Measurements from ENCODE around the gene CILP. TPM values are rescaled to one million over a fixed set of nuclear protein-coding genes. Genes with fewer than 3 reads are reported as not detected.
A peak's percentile ranks its signal among the peaks of the same experiment; 100 is the strongest.
"Not testable (repeated sequence)": the region's sequence is repeated elsewhere in the genome, so short reads cannot be mapped to it uniquely, and the experiment has no call there.

CILP gene
- total and polyA plus RNA-seq, 2 of the 13 experiments (the other 11 are each of a cell fraction or from before 2014, with no cell fraction given), result 0.03 TPM; not detected in 1

DNA sequence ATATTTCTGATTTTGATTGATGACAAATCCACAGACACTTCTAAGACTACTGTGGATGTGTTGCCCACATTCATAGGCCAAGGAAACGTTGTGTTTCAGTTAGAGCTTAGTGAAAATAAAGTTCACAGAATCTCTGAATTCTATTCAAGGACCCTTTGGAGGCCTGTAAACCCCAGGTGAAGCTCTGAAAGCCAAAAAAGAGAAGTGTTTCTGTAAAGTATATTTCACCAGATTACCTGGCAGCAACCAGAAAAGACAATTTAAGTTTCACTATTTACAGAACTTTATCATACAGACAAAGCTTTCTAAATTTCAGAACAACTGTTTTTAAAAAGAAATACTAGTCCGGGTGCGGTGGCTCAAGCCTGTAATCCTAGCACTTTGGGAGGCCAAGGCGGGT is 28.7 kb downstream of the CILP start:
- TF ChIP-seq ZNF737 (CRISPR knock-in tag; IDR thresholded peaks at IDR 0.05; ENCODE audit: borderline replicate concordance), result no peak
- TF ChIP-seq ZNF274 (CRISPR knock-in tag; IDR thresholded peaks at IDR 0.05), result no peak
- TF ChIP-seq SRSF9 (IDR thresholded peaks at IDR 0.05; ENCODE audit: borderline replicate concordance, insufficient read depth, low read depth, low read length, poor library complexity, severe bottlenecking), result no peak
- TF ChIP-seq KMT2A (CRISPR knock-in tag; IDR thresholded peaks at IDR 0.05), result no peak
- TF ChIP-seq ZNF333 (CRISPR knock-in tag; IDR thresholded peaks at IDR 0.05; ENCODE audit: borderline replicate concordance), result no peak
- H4K20me1 ChIP-seq (ENCODE audit: insufficient read depth, low read length), result 0 out of 2 replicates have a peak, but pooled peaks cover 8% of the 10 kb centered on the region
- peaks cover 46% of the 10 kb centered on the region for H3K4me1 ChIP-seq (ENCODE audit: insufficient read depth, low read length)
- H3K79me2 ChIP-seq (ENCODE audit: insufficient read depth, low read length), result peaks cover 52% of the 10 kb centered on the region
- peak overlapping the region; percentile 80 for H3K4me2 ChIP-seq (ENCODE audit: low read depth, low read length)
- TSS peak; percentile 1 for BruUV-seq (replicated peaks)
- no peak overlapping the region for H3K27ac ChIP-seq (ENCODE audit: extremely low read length, insufficient read depth, low read length)
- intact Hi-C loops (cut with micrococcal nuclease; ENCODE audit: unreplicated experiment) (loop anchor here (10.0 kb wide), 2 partner anchors 148 to 202 kb away; no protein-coding TSS in a partner anchor), in situ Hi-C loops (cut with HindIII; ENCODE audit: extremely low pct_ligation_motif_present, low pct_unique_long_range_greater_than_20kb) (loop anchor here (10.0 kb wide), 1 partner anchor 202 kb away; no protein-coding TSS in a partner anchor)
- H3K4me3 ChIP-seq (replicated peaks in 1 of 3; ENCODE audit: insufficient read depth in 1 of 3, low read depth in 2 of 3, low read length in 3 of 3), result peak overlapping the region in 2 of 3 experiments; percentile 11 to 90; a peak in 3 of 6 replicates
- FAIRE-seq, result no peak
- DNase-seq (ENCODE audit: low spot score), result no peak
- H2AFZ ChIP-seq (ENCODE audit: low read length), result no peak overlapping the region
- H3K27me3 ChIP-seq (ENCODE audit: control insufficient read depth in 1 of 2, insufficient read depth in 2 of 2, low read length in 2 of 2), result no peaks in the 10 kb centered on the region; a peak in 1 of 5 replicates
- peaks cover 1 to 32% of the 10 kb centered on the region in 2 experiments; a peak in 2 of 5 replicates for H3K36me3 ChIP-seq (replicated peaks in 1 of 2; ENCODE audit: control insufficient read depth in 1 of 2, insufficient read depth in 2 of 2, low read length in 2 of 2)
- no peak for ATAC-seq
- H3K9ac ChIP-seq (ENCODE audit: insufficient read depth, low read depth, low read length), result peak overlapping the region; percentile 92
- CTCF ChIA-PET (ENCODE audit: low intra/inter-chr PET ratio, low total read pairs), result no interaction called here
- 85% methylated on average over 4 of the region's 4 CpGs for WGBS (ENCODE audit: low lambda C conversion rate)
- POLR2A ChIA-PET, result interaction anchor here (0.6 to 2.2 kb wide), 3 partner anchors 12 to 118 kb away, joined by 3 to 10 read pairs (median 3); no protein-coding TSS in a partner anchor
- no peaks in the 10 kb centered on the region for H3K9me3 ChIP-seq (ENCODE audit: low read length)

DNA sequence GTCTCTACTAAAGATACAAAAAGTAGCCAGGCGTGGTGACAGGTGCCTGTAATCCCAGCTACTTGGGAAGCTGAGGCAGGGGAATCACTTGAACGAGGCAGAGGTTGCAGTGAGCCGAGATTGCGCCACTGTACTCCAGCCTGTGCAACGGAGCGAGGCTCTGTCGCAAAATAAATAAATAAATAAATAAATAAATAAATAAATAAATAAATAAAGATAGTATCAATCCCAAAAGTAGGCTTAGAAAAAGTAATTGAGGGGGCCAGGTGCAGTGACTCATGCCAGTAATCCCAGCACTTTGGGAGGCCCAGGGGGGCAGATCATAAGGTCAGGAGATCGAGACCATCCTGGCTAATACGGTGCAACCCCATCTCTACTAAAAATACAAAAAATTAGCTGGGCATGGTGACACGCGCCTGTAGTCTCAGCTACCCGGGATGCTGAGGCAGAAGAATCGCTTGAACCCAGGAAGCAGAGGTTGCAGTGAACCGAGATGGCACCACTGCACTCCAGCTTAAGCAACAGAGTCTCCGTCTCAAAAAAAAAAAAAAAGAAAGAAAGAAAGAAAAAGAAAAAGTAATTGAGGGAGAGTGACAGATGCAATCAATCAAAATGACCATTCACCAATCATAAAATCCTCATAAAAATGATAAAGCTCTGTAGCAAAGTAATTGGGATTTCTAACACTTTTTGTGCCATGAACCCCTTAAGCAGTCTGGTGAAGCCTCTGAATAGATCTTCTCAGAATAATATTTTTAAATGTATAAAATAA is 29.5 kb downstream of the CILP start:
- FAIRE-seq; H3K4me3 ChIP-seq (replicated peaks in 1 of 3; ENCODE audit: insufficient read depth in 1 of 3, low read depth in 2 of 3, low read length in 3 of 3); CTCF ChIA-PET (ENCODE audit: low intra/inter-chr PET ratio, low total read pairs); BruUV-seq (replicated peaks); H4K20me1 ChIP-seq (ENCODE audit: insufficient read depth, low read length); H3K27me3 ChIP-seq (ENCODE audit: control insufficient read depth in 1 of 2, insufficient read depth in 2 of 2, low read length in 2 of 2); H3K9ac ChIP-seq (ENCODE audit: insufficient read depth, low read depth, low read length); ATAC-seq; H3K9me3 ChIP-seq (ENCODE audit: low read length); DNase-seq (ENCODE audit: low spot score); H2AFZ ChIP-seq (ENCODE audit: low read length); H3K27ac ChIP-seq (ENCODE audit: extremely low read length, insufficient read depth, low read length): not testable (repeated sequence)
- 0 out of 2 replicates have a peak, but pooled peaks have one; percentile 21 for TF ChIP-seq ZBTB38 (CRISPR knock-in tag; IDR thresholded peaks at IDR 0.05)
- peaks cover 46% of the 10 kb centered on the region for H3K4me1 ChIP-seq (ENCODE audit: insufficient read depth, low read length)
- 96% methylated on average over 15 of the region's 15 CpGs for WGBS (ENCODE audit: low lambda C conversion rate)
- in situ Hi-C loops (cut with HindIII; ENCODE audit: extremely low pct_ligation_motif_present, low pct_unique_long_range_greater_than_20kb) (loop anchor here (10.0 kb wide), 1 partner anchor 203 kb away; no protein-coding TSS in a partner anchor), intact Hi-C loops (cut with micrococcal nuclease; ENCODE audit: unreplicated experiment) (loop anchor here (10.0 kb wide), 2 partner anchors 147 to 203 kb away; no protein-coding TSS in a partner anchor)
- peak overlapping the region; percentile 80; the same call in 1 of the 2 replicates for H3K4me2 ChIP-seq (ENCODE audit: low read depth, low read length)
- POLR2A ChIA-PET, result interaction anchor here (0.6 to 2.2 kb wide), 2 partner anchors 89 to 118 kb away, joined by 3 to 10 read pairs; no protein-coding TSS in a partner anchor
- peaks cover 52% of the 10 kb centered on the region for H3K79me2 ChIP-seq (ENCODE audit: insufficient read depth, low read length)
- H3K36me3 ChIP-seq (replicated peaks in 1 of 2; ENCODE audit: control insufficient read depth in 1 of 2, insufficient read depth in 2 of 2, low read length in 2 of 2), result peaks cover 1 to 39% of the 10 kb centered on the region in 2 experiments; a peak in 2 of 5 replicates
